Measurements from ENCODE around the gene PEX14. TPM values are rescaled to one million over a fixed set of nuclear protein-coding genes. Genes with fewer than 3 reads are reported as not detected.

Gene PEX14
- total RNA-seq, 1 donor from 2014 or later = 28.0 TPM

DNA sequence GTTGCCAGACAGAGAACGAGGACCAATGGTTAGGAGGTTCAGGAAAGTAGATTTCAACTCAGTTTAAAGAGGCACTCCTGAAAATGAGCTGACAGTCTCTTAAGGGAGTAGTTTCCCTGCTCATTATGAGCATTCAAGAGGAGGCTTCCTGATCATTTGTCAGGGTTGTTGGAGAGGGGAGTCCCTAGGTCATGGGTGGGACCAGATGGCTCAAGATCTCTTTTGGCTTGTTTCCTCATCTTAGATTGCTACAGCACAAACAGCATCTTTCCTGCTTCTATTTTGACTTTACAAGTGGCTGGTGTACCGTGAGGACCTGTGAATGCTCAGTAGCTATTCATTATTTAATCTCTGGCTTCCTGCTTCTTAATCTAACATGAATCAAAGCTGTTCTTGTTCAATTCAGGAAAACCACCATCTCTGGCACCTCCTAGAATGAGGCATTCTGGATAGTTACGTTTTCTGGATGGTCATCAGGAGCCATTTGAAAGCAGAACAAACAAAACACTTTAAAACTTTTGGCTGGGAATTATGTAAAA lies 47.6 kb downstream of the PEX14 start:
- no peak for TF ChIP-seq CTCF (conservative IDR thresholded peaks at IDR 0.05)
- no peak overlapping the region for H3K27ac Mint-ChIP-seq (ENCODE audit: unreplicated experiment)
- H3K4me3 Mint-ChIP-seq = no peak overlapping the region
- no peaks in the 10 kb centered on the region for H3K9me3 Mint-ChIP-seq
- peaks cover 12% of the 10 kb centered on the region for H3K4me1 Mint-ChIP-seq
- no peak for DNase-seq (ENCODE audit: low read depth, low spot score)
- no peaks in the 10 kb centered on the region for H3K27me3 Mint-ChIP-seq (ENCODE audit: low read depth)
- peaks cover 2% of the 10 kb centered on the region for H3K36me3 Mint-ChIP-seq (ENCODE audit: low read depth)

DNA sequence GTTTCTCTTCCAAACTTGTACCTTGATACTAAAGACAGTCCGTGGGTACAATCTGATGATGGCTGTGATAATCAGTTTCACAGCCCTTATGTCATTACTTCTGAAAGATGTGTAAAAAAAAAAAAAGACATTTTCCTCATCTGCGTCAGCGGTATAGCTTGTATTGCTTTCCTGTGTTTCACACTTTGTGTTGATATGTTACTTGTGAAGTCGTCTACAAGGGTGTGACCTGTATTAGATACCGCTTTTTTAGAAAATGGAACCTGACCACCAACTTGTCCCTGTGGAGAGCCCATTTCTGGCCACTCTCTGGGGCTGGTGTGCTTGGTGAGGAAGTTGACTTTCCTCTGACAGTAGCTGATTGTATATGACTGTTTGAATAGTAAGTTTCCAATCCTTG lies 50.5 kb downstream of the PEX14 start:
- Mint-ChIP-seq H3K27ac (ENCODE audit: unreplicated experiment) (no peak overlapping the region), H3K9me3 (no peaks in the 10 kb centered on the region), H3K4me3 (no peak overlapping the region), H3K4me1 (peaks cover 24% of the 10 kb centered on the region), H3K27me3 (ENCODE audit: low read depth) (peaks cover 24% of the 10 kb centered on the region), H3K36me3 (ENCODE audit: low read depth) (no peaks in the 10 kb centered on the region)
- TF ChIP-seq CTCF (conservative IDR thresholded peaks at IDR 0.05) = no peak
- DNase-seq (ENCODE audit: low read depth, low spot score) = no peak

GRCh38 chr1:10528066-10529014 lies 53.6 kb downstream of the PEX14 start:
- Mint-ChIP-seq H3K27ac (ENCODE audit: unreplicated experiment) (no peak overlapping the region), H3K27me3 (ENCODE audit: low read depth) (peaks cover 51% of the 10 kb centered on the region), H3K4me3 (no peak overlapping the region), H3K36me3 (ENCODE audit: low read depth) (no peaks in the 10 kb centered on the region), H3K4me1 (peaks cover 31% of the 10 kb centered on the region), H3K9me3 (no peaks in the 10 kb centered on the region)
- TF ChIP-seq CTCF (conservative IDR thresholded peaks at IDR 0.05) = no peak
- no peak for DNase-seq (ENCODE audit: low read depth, low spot score)

DNA sequence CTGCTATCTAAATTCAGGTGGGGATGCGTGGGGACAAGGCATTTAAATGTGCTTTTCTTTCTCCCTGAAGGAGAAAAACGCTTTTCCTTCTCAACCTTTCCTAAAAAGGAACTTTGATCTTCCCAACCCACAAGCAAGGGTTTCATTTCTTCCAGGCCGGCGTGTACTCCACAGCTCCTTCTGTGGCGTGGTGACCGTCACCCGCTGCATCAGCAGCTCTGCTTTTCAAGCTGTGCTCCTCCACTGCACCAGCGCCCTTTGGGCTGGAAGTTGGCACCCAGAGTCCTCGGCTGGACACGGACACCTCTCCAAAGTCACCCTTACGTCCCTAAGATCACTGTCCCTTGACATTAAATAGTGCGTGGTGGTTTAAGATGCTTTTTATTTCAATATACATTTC lies 54.3 kb downstream of the PEX14 start:
- peaks cover 31% of the 10 kb centered on the region for H3K4me1 Mint-ChIP-seq
- no peak overlapping the region for H3K4me3 Mint-ChIP-seq
- peaks cover 51% of the 10 kb centered on the region for H3K27me3 Mint-ChIP-seq (ENCODE audit: low read depth)
- H3K9me3 Mint-ChIP-seq = no peaks in the 10 kb centered on the region
- H3K36me3 Mint-ChIP-seq (ENCODE audit: low read depth) = no peaks in the 10 kb centered on the region
- DNase-seq (ENCODE audit: low read depth, low spot score) = no peak
- no peak overlapping the region for H3K27ac Mint-ChIP-seq (ENCODE audit: unreplicated experiment)
- TF ChIP-seq CTCF (conservative IDR thresholded peaks at IDR 0.05) = no peak

- no peak overlapping the region for H3K27ac Mint-ChIP-seq (ENCODE audit: unreplicated experiment)
Measured at GRCh38 chr1:10529765-10530164, 55.0 kb downstream of the PEX14 start.

More at GRCh38 chr1:10529765-10530164, 55.0 kb downstream of the PEX14 start:
- H3K9me3 Mint-ChIP-seq = no peaks in the 10 kb centered on the region
- no peak for TF ChIP-seq CTCF (conservative IDR thresholded peaks at IDR 0.05)
- H3K27me3 Mint-ChIP-seq (ENCODE audit: low read depth) = peaks cover 54% of the 10 kb centered on the region
- no peak for DNase-seq (ENCODE audit: low read depth, low spot score)
- H3K36me3 Mint-ChIP-seq (ENCODE audit: low read depth) = no peaks in the 10 kb centered on the region
- H3K4me1 Mint-ChIP-seq = peaks cover 31% of the 10 kb centered on the region
- no peak overlapping the region for H3K4me3 Mint-ChIP-seq

All from neural crest cell (in vitro differentiated cells).